GM12892 (cell line): ENCODE data around the gene CRK.

Experiments
- POLR2A ChIP-seq: IDR thresholded peaks from 2 replicates; pipeline ENCODE4 v1.6.1; 2011; ENCODE audit warnings: low read depth, low read length, control low read depth
- POLR2AphosphoS5 ChIP-seq: IDR thresholded peaks from 2 replicates; pipeline ENCODE4 v1.6.1; 2011; ENCODE audit warnings: low read depth, low read length, control low read depth
- TAF1 ChIP-seq: IDR thresholded peaks from 2 replicates; pipeline ENCODE4 v1.6.1; 2011; ENCODE audit warnings: low read depth, mild to moderate bottlenecking, control low read depth, low read length, borderline replicate concordance

- TF ChIP-seq POLR2AphosphoS5 (no peak), TAF1 (no peak), POLR2A (no peak)
Observed at GRCh38 chr17:1384905-1385435, 71.1 kb downstream of the CRK start.
